WTC11 (cell line): ENCODE results near the gene PPP3CB. TPM values are rescaled to one million over a fixed set of nuclear protein-coding genes. Genes with fewer than 3 reads are reported as not detected.

ENCODE experiments used
- ATAC-seq: fragments of 200-7000 bp; cut with Tn5 transposase; 2 replicates; pipeline ENCODE4 v1.10.0; 2021; ENCODE audit warnings: mild to moderate bottlenecking, moderate library complexity
- CTCF ChIA-PET: fragments of 300-600 bp; sonication (Branson Sonifier 250); formaldehyde crosslinking; loops from one replicate; lab custom pipeline; 2021; ENCODE audit warnings: antibody characterized with exemption; lab: Charles Lee
- POLR2A ChIA-PET: fragments of 350-600 bp; sonication (Branson Sonifier 250); formaldehyde crosslinking; loops from one replicate; lab custom pipeline; 2021; ENCODE audit warnings: antibody characterized with exemption; lab: Charles Lee
- DNase-seq: peaks from one replicate; pipeline ENCODE4 v3.0.0; 2021; ENCODE audit warnings: low spot score
- H3K27ac Mint-ChIP-seq: 2 replicates; pipeline ENCODE4 v1.8.0; 2021; ENCODE audit warnings: mixed read lengths
- H3K27me3 Mint-ChIP-seq: 2 replicates; pipeline ENCODE4 v1.8.0; 2021; ENCODE audit warnings: low read depth, mild to moderate bottlenecking, moderate library complexity, mixed read lengths
- H3K36me3 Mint-ChIP-seq: 2 replicates; pipeline ENCODE4 v1.8.0; 2021; ENCODE audit warnings: mixed read lengths
- H3K4me1 Mint-ChIP-seq: 2 replicates; pipeline ENCODE4 v1.8.0; 2022; ENCODE audit warnings: mixed read lengths
- H3K4me3 Mint-ChIP-seq: 2 replicates; pipeline ENCODE4 v1.8.0; 2021; ENCODE audit warnings: mild to moderate bottlenecking, moderate library complexity, mixed read lengths
- H3K9me3 Mint-ChIP-seq: 2 replicates; pipeline ENCODE4 v1.8.0; 2021; ENCODE audit warnings: mixed read lengths
- ARID4B ChIP-seq: sonication (generic); formaldehyde crosslinking; IDR thresholded peaks from 2 replicates; pipeline ENCODE4 v1.8.0; 2023; ENCODE audit warnings: missing genetic modification reagents, mild to moderate bottlenecking, borderline replicate concordance
- ATF1 ChIP-seq: sonication (generic); formaldehyde crosslinking; IDR thresholded peaks from 2 replicates; pipeline ENCODE4 v1.8.1; 2023; ENCODE audit warnings: mild to moderate bottlenecking, moderate library complexity, missing genetic modification reagents
- ATF3 ChIP-seq: sonication (generic); formaldehyde crosslinking; conservative IDR thresholded peaks from 2 replicates; pipeline ENCODE4 v1.8.1; 2022; ENCODE audit warnings: mild to moderate bottlenecking, missing genetic modification reagents
- EMX1 ChIP-seq: fragments of 250-450 bp; sonication (Bioruptor Pico); IDR thresholded peaks from 2 replicates; pipeline ENCODE4 v1.8.0; 2021; ENCODE audit warnings: mild to moderate bottlenecking
- ETV6 ChIP-seq: sonication (generic); formaldehyde crosslinking; IDR thresholded peaks from 2 replicates; pipeline ENCODE4 v1.8.1; 2022; ENCODE audit warnings: mild to moderate bottlenecking, missing genetic modification reagents
- GRHL2 ChIP-seq: fragments of 250-450 bp; sonication (Bioruptor Pico); IDR thresholded peaks from 2 replicates; pipeline ENCODE4 v1.8.0; 2022; ENCODE audit warnings: mild to moderate bottlenecking, moderate library complexity; ENCODE audit not compliant: insufficient replicate concordance, severe bottlenecking
- HMGXB4 ChIP-seq: sonication (generic); formaldehyde crosslinking; IDR thresholded peaks from 2 replicates; pipeline ENCODE4 v1.8.1; 2023; ENCODE audit warnings: mild to moderate bottlenecking, moderate library complexity, missing genetic modification reagents
- JAZF1 ChIP-seq: fragments of 250-450 bp; sonication (Bioruptor Pico); IDR thresholded peaks from 2 replicates; pipeline ENCODE4 v1.9.0; 2021; ENCODE audit warnings: moderate library complexity, mild to moderate bottlenecking, inconsistent platforms
- JUN ChIP-seq: sonication (generic); formaldehyde crosslinking; IDR thresholded peaks from 2 replicates; pipeline ENCODE4 v1.8.0; 2023; ENCODE audit warnings: mild to moderate bottlenecking, missing genetic modification reagents
- ZBTB43 ChIP-seq: sonication (generic); formaldehyde crosslinking; IDR thresholded peaks from 2 replicates; pipeline ENCODE4 v1.8.1; 2023; ENCODE audit warnings: mild to moderate bottlenecking, missing genetic modification reagents
- ZNF396 ChIP-seq: fragments of 250-450 bp; sonication (Bioruptor Pico); IDR thresholded peaks from 2 replicates; pipeline ENCODE4 v1.8.0; 2021; ENCODE audit warnings: mild to moderate bottlenecking, moderate library complexity, borderline replicate concordance
- ZSCAN18 ChIP-seq: fragments of 250-450 bp; sonication (Bioruptor Pico); IDR thresholded peaks from 2 replicates; pipeline ENCODE4 v2.1.2; 2022; ENCODE audit warnings: mild to moderate bottlenecking, moderate library complexity
- total RNA-seq: library from RNA; stranded (reverse); gene quantifications from 3 replicates; pipeline ENCODE4 v1.2.3, GENCODE V29; 2021
- TF ChIP-seq, protein P1 (sequence below): fragments of 250-450 bp; sonication (Bioruptor Pico); IDR thresholded peaks from 2 replicates; pipeline ENCODE4 v1.9.0; 2021; ENCODE audit warnings: mild to moderate bottlenecking
- TF ChIP-seq, protein P2 (sequence below): sonication (generic); formaldehyde crosslinking; IDR thresholded peaks from 2 replicates; pipeline ENCODE4 v1.8.0; 2022; ENCODE audit warnings: mild to moderate bottlenecking, missing genetic modification reagents

Gene PPP3CB
- total RNA-seq, 1 experiment from 2014 or later, result 30.0 TPM

GRCh38 chr10:73404690-73405089 is 91.1 kb downstream of the PPP3CB start (continued):
- no peak for TF ChIP-seq ZSCAN18 (CRISPR knock-in tag)
- no peak for TF ChIP-seq ETV6 (CRISPR knock-in tag)

GRCh38 chr10:73401636-73402035 is 94.2 kb downstream of the PPP3CB start:
- Mint-ChIP-seq H3K36me3 (peaks cover 9% of the 10 kb centered on the region; the same call in 1 of the 2 replicates), H3K4me3 (no peak overlapping the region), H3K9me3 (no peaks in the 10 kb centered on the region; the same call in 1 of the 2 replicates), H3K4me1 (peaks cover 4% of the 10 kb centered on the region; the same call in 1 of the 2 replicates), H3K27me3 (no peaks in the 10 kb centered on the region), H3K27ac (no peak overlapping the region)
- DNase-seq (no peak), ATAC-seq (no peak)
- ChIA-PET CTCF (no interaction called here), POLR2A (no interaction called here)
- no peak for TF ChIP-seq ARID4B (CRISPR knock-in tag)

DNA sequence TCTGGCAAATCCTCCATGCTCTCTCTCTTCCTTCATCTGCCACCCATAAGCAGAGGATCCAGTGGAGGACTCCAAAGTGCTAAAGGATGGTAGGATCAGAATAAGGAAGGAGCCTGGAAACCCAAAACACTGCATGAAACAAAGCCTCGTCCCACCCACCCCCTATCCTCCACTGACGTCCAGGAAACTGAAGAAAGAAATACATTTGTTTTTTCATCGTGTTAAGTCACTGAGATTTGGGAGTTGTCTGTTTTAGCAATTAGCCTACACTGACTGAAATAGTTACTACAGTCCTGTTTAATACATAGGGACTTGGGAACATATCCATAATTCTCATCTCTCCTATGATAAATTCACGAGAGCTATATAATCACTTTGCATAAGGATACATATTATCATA is 96.8 kb downstream of the PPP3CB start:
- H3K27ac Mint-ChIP-seq, result no peak overlapping the region; the same call in 1 of the 2 replicates
- POLR2A ChIA-PET, result no interaction called here

More for the DNA sequence above, 96.8 kb downstream of the PPP3CB start:
- Mint-ChIP-seq H3K4me3 (no peak overlapping the region), H3K27me3 (no peaks in the 10 kb centered on the region), H3K9me3 (no peaks in the 10 kb centered on the region; the same call in 1 of the 2 replicates), H3K36me3 (peaks cover 28% of the 10 kb centered on the region), H3K4me1 (peaks cover 4% of the 10 kb centered on the region; the same call in 1 of the 2 replicates)
- DNase-seq, result no peak
- CTCF ChIA-PET, result no interaction called here
- ATAC-seq, result no peak
- TF ChIP-seq ATF3, result no peak
- TF ChIP-seq GRHL2 (CRISPR knock-in tag), result no peak
- no peak for TF ChIP-seq JAZF1 (CRISPR knock-in tag)
- TF ChIP-seq JUN, result no peak
- TF ChIP-seq, protein P1, sequence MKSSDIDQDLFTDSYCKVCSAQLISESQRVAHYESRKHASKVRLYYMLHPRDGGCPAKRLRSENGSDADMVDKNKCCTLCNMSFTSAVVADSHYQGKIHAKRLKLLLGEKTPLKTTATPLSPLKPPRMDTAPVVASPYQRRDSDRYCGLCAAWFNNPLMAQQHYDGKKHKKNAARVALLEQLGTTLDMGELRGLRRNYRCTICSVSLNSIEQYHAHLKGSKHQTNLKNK (CRISPR knock-in tag), result no peak
- TF ChIP-seq, protein P2, sequence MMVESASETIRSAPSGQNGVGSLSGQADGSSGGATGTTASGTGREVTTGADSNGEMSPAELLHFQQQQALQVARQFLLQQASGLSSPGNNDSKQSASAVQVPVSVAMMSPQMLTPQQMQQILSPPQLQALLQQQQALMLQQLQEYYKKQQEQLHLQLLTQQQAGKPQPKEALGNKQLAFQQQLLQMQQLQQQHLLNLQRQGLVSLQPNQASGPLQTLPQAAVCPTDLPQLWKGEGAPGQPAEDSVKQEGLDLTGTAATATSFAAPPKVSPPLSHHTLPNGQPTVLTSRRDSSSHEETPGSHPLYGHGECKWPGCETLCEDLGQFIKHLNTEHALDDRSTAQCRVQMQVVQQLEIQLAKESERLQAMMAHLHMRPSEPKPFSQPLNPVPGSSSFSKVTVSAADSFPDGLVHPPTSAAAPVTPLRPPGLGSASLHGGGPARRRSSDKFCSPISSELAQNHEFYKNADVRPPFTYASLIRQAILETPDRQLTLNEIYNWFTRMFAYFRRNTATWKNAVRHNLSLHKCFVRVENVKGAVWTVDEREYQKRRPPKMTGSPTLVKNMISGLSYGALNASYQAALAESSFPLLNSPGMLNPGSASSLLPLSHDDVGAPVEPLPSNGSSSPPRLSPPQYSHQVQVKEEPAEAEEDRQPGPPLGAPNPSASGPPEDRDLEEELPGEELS (CRISPR knock-in tag), result no peak
- TF ChIP-seq ZBTB43, result no peak
- no peak for TF ChIP-seq ATF1 (CRISPR knock-in tag)
- TF ChIP-seq EMX1, result no peak
- no peak for TF ChIP-seq ZNF396 (CRISPR knock-in tag)
- no peak for TF ChIP-seq HMGXB4 (CRISPR knock-in tag)
